CD4-positive, alpha-beta T cell treated with Interleukin-15 for 4 hours (primary cell): ENCODE measurements around the gene HOATZ.

Source experiments
- DNase-seq: peaks from one replicate; pipeline ENCODE4 v3.0.0-alpha.2; 2020; ENCODE audit warnings: low spot score

Gene HOATZ

GRCh38 chr11:111549196-111549868 is 34.8 kb downstream of the HOATZ start:
- DNase-seq, result no peak

- DNase-seq, result no peak
Measured at GRCh38 chr11:111549869-111550203, 35.3 kb downstream of the HOATZ start.

- DNase-seq, result no peak
Measured at GRCh38 chr11:111550258-111550657, 35.7 kb downstream of the HOATZ start.

DNA sequence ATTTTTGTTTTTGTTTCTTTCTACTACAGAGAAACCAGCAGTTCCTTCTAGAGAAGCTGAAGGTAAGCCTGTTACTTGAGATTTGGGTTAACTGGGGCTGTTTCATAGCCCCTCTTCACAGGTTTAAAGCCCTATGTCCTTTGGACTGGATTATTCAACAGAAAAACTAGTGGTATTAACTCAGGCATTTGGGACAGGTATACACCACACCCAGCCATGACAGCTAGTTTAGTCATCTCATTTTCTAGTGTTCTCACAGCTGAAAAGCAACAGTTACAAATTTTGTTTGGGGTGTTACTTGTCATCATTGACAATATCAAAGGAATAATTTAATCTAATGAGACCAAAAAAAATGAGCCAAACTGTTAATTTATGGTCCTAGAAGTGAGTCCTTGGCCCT is 40.0 kb downstream of the HOATZ start:
- no peak for DNase-seq

- no peak for DNase-seq
Measured at GRCh38 chr11:111555255-111555654, 40.7 kb downstream of the HOATZ start.

DNA sequence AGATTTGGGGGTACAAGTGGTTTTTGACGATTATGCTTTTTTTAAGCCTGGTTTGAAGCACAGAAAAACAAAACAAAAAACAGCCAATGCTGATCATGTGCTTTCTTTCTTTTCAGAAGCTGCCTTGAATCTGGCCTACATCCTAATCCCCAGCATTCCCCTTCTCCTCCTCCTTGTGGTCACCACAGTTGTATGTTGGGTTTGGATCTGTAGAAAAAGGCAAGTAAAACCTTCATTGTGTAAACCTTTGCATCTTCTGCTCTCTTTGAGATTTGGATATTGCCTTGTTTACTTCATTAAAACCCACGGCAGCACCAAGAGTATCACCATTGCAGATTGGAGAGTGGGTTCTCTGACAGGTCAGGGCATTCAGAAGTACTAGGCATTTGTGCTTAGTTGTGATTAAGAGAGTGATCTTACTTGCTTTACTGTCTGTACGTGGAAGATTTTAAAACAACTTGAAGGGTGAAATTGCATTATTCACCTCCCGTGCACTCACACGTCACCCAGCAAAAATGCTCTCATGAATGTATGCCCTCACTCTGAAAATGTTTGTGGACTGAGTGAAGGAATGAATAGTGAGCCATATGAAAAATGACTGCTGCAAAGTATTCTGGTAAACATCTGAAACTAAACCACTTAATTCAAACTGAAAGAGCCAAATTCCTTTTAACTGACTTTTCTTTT is 43.0 kb downstream of the HOATZ start:
- DNase-seq, result no peak

GRCh38 chr11:111559800-111560464 is 45.4 kb downstream of the HOATZ start:
- DNase-seq, result no peak

GRCh38 chr11:111560800-111561199 is 46.2 kb downstream of the HOATZ start:
- DNase-seq, result no peak

- DNase-seq, result no peak
Measured at GRCh38 chr11:111561306-111561705, 46.7 kb downstream of the HOATZ start.

GRCh38 chr11:111561791-111562325 is 47.3 kb downstream of the HOATZ start:
- DNase-seq, result no peak

DNA sequence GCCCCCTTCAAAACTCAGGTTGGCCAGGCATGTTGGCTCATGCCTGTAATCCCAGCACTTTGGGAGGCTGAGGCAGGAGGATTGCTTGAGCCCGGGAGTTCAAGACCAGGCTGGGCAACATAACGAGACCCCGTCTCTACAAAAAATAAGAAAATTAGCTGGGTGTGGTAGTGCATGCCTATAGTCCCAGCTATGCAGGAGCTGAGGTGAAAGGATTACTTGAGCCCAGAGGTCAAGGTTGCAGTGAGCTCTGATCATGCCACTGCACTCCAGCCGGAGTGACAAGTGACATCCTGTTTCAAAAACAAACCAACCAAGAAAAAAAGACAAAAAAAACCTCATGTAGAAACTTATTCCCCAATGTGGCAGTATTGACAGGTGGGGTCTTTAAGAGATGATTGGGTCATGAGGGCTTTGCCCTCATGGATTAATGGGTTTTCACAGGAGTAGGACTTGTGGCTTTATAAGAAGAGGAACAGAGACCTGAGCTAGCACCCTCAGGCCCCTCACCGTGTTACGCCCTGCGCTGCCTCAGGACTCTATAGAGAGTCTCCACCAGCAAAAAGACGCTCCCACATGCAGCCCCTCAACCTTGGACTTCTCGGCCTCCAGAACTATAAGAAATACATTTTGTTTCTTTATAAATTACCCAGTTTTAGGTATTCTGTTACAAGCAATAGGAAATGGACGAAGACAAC is 48.3 kb downstream of the HOATZ start:
- DNase-seq, result no peak

GRCh38 chr11:111565114-111565720 is 50.6 kb downstream of the HOATZ start:
- peak; percentile 67 for DNase-seq

GRCh38 chr11:111566324-111566723 is 51.7 kb downstream of the HOATZ start:
- no peak for DNase-seq

- DNase-seq, result no peak
Measured at GRCh38 chr11:111569476-111569875, 54.9 kb downstream of the HOATZ start.

DNA sequence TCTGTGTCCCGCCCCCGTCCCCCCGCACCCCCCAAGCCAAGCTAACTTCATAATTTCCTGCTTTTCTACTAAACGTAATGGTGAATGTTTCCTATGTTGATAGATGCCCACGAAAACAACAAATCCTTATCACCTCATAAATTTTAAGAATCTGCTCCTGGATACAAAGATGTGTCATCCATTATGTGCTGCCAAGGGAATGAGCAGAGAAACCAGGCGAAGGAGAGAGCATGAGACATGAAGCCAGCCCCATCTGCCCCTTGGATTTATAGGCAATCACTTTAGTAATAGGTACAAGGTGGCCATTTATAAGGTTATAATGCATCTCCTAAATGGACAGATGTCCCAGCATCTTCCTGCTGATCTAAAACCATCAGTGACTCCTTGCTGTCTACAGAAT is 56.2 kb downstream of the HOATZ start:
- DNase-seq, result no peak

DNA sequence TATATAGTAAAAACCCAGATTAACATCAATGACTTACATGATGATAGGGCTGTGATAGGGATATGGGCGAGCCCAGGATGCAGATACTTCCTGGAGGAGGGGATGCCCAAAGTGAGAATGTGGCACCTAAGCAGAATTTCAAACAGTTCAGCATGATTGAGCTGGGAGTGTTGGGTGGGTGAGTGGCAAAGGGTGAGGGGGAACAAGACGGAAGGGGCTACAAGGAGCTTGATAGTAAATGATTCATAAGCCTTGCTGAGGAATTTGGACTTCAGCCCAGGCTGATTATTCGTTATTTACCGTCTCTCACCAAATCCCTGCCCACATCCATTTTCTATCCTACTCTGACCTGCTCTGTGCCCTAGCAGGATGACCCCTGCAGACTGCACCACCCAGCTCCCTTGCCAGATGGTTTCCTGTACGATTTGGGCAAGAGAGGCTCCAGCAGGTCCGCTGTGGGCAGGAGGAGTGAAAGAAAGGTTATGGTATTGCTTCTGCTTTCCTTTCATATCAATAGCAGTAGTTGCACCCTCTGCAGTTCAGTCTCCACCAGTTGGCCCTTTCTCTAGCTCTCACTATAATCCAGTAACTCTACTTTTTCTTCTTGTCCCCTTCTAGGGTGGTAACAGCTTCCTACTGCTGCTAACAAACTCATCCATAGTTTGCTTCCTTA is 57.4 kb downstream of the HOATZ start:
- no peak for DNase-seq

GRCh38 chr11:111572581-111572980 is 58.0 kb downstream of the HOATZ start:
- no peak for DNase-seq

DNA sequence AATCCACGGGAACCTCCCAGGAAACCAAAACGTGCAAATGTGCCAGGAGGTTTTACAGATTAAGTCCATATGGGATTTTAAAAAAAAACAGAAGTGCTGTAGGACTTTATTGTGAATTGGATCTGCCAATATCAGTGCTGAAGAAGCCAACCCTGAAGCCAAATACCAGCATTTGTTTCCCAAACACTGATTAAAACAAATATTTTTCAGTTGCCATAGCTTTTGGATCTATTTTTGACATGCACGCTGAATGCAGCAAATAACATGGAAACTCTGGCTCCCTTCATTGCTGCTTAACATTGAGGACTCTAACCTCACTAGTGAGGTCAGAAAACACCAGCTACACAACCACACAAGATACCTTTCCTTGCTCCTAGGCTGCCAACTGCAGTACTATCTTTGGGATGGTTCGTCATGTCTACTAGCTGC is 59.3 kb downstream of the HOATZ start:
- DNase-seq, result no peak

DNA sequence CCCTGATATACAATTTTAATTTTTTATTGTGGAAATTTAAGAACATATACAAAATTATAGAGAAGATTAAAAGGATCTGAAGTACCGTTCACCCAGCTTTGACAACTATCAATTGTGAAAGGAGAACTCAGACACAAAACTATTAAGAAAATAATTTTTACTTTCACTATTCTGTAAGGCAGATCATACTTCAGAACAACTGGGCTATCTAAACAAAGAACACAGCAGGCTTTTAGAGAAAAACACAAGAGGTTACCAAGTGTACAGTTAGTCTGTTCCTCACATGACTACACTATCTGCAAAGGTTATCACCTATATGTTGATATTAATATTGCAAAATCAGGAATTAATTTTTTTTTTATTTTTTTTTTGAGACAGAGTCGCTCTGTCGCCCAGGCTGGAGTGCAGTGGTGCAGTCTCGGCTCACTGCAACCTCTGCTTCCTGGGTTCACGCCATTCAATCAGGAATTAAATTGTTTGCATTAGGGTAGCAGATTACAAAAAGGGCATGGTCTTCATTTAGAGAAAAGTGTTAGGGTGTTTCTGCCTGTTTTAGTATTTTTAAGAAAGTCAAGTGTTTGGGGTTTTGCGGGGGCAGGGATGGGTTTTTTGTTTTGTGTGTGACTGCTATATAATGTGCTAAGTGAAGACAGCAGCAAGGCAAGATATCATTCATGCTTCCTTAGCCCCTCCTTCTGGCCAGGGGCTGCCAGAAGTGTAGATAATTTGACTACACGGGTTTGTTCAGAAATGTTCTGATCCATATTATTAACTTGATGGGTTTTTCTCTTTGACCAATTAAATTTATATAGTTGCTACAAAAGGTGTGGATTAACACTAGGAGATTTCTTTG is 60.0 kb downstream of the HOATZ start:
- no peak for DNase-seq

DNA sequence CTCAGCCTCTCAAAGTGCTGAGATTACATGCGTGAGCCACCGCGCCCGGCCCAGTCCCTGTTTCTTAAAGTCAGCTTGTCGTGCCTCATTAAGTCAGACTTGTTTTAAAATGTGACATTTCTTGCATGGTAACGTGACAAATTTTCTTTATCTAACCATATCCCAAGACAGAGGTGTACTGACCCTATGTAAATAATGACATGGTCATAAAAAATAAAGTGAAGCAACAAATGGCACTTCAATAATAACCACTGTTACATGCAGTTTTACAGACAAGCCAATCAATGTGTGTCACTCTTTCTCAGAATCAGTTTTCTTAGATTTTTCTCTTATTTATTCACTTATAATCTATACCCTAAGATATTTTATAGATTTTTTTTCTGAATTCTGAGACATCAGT is 61.2 kb downstream of the HOATZ start:
- no peak for DNase-seq

DNA sequence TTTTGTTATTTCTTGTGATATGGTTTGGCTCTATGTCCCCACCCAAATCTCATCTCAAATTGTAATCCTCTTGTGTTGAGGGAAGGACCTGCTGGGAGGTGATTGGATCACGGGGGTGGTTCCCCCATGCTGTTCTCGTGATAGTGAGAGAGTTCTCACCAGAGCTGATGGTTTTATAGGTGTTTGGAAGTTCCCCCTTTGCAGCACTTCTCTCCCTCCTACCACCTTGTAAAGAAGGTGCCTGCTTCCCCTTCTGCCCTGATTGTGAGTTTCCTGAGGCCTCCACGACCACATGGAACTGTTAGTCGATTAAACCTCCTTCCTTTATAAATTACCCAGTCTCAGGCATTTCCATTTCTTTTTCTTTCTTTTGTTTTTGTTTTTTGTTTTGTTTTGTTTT is 63.2 kb downstream of the HOATZ start:
- no peak for DNase-seq
